SHP77 treated with DMSO at 0.1 percent for 48 hours (cell line): ENCODE measurements around the gene PRUNE1.

Experiments used
- DNase-seq: peaks from one replicate; lab custom pipeline; 2025; lab: John Stamatoyannopoulos, UW

PRUNE1 gene, protein sequence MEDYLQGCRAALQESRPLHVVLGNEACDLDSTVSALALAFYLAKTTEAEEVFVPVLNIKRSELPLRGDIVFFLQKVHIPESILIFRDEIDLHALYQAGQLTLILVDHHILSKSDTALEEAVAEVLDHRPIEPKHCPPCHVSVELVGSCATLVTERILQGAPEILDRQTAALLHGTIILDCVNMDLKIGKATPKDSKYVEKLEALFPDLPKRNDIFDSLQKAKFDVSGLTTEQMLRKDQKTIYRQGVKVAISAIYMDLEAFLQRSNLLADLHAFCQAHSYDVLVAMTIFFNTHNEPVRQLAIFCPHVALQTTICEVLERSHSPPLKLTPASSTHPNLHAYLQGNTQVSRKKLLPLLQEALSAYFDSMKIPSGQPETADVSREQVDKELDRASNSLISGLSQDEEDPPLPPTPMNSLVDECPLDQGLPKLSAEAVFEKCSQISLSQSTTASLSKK

DNA sequence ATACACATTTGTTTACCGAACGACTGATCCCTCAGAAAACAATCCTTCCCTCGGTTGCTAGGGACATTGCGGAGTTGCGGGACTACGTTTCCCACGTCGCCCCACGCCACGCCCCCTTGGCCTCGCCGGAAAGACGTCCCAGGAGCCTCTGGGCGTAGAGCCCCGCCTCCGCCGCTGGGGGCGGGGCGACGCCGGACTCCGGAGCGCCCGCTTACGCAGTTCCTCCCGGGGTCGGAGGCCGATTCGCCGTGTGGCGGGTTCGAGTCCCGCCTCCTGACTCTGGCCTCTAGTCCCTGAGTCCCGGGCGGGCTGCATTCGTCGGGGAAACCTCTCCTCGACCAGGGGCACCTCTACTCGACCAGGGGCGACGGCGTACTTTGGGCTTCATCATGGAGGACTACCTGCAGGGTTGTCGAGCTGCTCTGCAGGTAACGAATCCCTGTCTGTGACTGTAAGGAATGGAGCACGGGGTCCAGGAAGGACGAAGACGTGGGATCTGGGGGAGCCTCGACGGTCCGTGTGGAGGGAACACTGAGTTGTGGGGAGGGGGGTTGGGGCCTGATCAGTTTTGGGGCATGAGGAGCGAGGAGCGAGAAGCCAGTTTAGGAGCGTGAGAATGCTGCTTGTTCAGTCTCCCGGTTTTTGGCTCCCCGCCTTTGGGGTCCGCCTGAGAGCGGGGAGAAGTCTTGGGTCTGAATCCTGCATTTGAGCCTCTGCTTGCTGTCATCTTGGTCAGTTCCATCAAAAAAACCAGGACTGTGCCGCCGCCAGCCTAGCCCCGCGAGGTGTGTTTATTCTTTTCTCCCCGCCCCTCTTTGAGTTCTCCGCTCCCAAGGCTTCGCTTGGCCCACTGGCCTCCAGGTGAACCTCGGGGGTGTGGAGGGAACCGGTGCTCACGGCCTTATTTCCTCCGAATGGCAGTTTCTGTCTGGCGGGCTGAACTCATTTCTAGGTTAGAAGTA is at the start of gene PRUNE1:
TSS of gene PRUNE1 (plus strand) at position 206 of the 962 bp plus-strand sequence. CDS start at position 390, 184 bp downstream.
- peak; percentile 96 for DNase-seq

DNA sequence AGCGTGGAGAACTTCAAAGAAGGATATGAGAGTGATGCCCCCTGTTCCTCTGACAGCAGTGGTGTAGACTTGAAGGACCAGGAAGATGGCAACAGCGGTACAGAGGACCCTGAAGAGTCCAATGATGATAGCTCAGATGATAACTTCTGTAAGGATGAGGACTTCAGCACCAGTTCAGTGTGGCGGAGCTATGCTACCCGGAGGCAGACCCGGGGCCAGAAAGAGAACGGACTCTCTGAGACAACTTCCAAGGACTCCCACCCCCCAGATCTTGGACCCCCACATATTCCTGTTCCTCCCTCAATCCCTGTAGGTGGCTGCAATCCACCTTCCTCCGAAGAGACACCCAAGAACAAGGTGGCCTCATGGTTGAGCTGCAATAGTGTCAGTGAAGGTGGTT is 47.6 kb upstream of the PRUNE1 start:
- DNase-seq = no peak

DNA sequence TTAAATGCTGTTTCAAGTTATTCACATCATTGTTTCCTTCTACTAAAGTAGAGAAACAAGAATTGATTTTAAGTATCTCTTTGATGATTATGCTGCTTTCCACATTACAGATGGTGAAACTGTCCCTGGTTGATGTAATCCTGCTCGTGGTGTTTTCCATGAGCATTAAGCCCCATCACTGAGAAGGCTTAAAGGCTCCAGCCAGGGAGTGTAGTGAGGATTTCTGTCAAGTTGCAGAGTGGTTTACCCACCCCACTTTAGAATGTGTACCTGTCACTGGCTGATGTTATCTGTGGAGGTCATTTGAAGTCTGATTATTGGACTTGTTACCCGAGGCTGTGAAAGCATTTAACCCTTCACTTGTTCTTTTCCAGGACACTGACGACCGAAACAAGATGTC is 46.5 kb upstream of the PRUNE1 start:
- no peak for DNase-seq

DNA sequence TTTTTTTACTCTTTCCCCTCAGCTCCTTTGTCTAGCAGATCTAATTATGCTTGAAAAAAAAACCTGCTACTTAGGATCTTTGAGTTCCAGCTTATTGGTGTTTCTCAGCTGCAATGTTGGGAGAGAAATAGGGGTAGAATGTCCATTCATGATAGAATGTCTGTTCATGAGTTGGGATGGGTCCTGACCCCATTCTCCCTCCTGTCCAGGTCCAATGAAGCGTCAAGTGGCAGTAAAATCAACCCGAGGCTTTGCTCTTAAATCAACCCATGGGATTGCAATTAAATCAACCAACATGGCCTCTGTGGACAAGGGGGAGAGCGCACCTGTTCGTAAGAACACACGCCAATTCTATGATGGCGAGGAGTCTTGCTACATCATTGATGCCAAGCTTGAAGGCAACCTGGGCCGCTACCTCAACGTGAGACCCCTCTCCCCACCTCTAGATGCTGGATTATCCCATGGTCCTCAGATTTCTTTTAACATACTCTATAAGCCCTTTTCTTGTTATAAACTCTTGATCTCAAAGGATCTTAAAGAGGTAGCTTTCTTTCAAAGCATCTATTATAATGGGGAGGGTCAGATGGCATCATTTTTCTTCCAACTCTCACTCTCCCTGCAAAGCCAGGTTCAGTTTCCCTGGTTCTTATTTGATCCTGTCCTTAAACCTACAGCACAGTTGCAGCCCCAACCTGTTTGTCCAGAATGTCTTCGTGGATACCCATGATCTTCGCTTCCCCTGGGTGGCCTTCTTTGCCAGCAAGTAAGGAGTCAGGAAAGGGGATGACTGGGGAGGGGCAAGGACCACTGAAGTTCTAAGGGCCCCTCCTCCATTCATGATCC is 44.7 kb upstream of the PRUNE1 start:
- DNase-seq = no peak

DNA sequence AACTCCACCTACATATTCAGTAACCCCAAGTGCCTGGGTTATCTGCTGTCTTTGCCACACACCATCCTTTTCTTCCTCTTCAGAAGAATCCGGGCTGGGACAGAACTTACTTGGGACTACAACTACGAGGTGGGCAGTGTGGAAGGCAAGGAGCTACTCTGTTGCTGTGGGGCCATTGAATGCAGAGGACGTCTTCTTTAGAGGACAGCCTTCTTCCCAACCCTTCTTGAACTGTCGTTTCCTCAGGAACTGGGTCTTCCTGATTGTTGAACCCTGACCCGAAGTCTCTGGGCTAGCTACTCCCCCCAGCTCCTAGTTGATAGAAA is 44.1 kb upstream of the PRUNE1 start:
- no peak for DNase-seq

DNA sequence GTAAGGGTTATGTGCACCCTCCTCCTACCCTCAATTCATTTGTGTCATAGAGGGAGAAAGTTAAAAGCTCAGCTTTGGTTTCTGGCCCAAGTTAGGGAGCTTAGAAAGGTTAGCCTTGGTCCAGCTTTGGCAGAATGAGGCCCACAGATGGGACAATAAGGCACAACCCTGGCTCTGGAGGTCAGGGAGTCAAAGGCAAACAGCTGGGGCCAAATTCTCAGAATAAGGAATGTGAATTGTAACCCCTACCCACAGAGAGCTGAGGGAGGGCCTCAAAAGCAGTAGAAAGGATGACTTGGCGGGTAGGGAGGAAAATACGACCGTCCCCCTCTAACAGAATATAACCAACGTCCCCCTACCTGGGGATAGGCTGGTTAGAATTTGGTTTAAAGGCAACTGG is 42.6 kb upstream of the PRUNE1 start:
- DNase-seq = no peak

DNA sequence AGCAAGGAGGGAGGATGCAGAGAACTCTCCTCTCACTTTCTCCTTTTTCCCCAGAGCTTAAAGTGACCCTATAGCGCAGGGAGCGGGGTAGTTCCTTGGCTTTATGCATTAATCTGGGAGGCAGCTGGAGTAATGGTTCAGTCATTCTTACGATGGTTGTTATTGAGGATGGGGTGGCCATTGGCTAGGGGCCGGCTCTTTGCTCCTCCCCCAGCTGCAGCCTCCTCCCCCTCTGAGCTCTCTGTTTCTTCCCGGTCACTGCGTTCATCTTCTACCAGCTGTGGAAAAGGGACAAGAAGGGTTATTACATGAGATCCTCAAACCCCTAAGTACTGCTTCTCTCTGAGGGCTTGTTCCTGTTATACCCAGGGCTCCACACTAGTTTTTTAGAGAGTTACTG is 42.2 kb upstream of the PRUNE1 start:
- DNase-seq = no peak

DNA sequence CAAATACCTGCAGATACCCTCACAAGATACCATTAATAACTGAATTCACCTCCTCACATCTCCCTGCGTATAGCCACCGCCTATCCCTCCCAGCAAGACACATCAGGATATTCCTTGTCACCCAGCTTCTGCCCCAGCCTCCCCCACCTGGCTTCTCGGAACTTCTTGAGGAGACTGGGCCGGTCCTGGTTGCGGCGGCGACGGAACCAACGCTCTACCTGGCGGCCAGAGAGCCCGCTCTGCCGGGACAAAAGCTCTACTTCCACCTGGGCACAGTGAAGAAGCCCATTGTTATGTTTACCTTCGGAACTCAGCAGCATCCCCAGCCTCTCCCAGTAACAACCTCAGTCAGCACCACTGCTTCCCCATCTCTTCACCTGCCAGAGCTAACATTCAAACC is 40.3 kb upstream of the PRUNE1 start:
- DNase-seq = no peak

DNA sequence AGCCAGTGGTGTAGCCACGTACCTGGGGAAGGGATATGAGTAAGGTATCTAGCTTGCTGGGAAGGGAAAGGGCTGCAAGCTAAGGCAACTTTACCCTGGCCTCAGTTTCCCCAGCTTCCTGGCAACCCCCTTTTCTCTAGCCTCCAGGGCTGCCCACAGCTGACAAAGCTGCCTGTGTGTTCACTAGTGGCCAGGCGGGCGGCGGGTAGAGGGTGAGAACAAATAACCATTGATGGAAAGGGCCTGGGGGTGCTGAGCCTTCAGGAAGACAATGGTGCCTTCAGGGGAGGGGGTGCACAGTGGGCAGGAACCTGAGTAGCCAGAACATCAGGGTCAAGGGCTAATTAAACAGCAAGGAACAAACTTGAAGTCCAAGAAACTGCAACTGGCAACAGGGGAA is 39.8 kb upstream of the PRUNE1 start:
- DNase-seq = no peak

DNA sequence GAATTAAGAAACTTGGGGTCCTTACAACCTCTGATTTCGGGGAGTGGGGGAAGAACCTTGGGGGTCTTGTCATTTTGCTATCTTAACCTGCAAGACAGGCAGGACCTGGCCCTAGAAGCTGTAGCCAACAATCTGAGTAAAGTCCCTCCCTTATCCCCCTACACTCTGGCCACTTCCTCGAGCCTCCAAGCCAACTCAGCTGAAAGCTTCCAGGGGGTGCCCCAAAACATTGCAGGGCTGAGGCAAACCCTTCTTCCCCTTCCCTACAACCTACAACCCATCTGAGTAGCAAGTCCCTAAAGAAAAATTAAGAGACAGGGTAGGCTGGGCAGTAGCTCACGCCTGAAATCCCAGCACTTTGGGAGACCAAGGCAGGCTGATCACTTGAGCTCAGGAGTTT is 38.6 kb upstream of the PRUNE1 start:
- no peak for DNase-seq

DNA sequence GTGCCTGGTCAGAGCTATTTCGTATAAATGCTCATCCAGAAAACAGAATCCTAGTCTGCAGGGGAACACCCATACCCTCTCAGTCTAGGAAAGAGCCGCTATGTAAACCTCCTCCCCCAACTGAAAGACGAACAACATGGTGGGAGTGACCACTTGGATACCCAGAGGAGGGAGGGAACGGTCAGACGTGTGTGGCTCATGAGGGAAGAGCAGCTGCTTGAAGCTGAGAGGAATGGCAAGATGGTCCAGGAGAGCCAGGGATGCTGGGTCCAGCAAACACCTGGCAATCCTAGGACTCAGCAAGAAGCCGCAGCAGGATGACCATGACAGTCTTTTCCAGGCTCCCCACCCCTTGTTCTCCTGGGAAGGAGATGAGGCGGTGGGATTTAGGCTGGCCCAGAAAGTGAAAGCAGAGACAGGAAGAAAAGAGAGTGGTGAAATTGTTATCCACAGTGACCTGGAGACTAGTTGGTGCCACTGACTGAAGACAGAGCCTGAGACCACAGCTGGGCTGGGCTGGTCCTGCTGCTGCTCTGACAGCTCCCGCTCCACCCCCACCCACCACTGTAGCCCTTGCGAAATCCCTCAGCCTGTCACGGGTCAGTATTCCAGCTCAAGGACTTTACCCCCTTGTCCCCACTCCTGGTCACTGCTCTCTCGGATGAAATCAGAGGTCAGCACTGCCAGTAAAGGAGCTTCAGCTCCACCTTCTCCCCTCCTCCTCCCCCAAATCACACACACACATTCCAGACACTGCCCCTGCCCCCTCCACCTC is 37.3 kb upstream of the PRUNE1 start:
- DNase-seq = no peak

DNA sequence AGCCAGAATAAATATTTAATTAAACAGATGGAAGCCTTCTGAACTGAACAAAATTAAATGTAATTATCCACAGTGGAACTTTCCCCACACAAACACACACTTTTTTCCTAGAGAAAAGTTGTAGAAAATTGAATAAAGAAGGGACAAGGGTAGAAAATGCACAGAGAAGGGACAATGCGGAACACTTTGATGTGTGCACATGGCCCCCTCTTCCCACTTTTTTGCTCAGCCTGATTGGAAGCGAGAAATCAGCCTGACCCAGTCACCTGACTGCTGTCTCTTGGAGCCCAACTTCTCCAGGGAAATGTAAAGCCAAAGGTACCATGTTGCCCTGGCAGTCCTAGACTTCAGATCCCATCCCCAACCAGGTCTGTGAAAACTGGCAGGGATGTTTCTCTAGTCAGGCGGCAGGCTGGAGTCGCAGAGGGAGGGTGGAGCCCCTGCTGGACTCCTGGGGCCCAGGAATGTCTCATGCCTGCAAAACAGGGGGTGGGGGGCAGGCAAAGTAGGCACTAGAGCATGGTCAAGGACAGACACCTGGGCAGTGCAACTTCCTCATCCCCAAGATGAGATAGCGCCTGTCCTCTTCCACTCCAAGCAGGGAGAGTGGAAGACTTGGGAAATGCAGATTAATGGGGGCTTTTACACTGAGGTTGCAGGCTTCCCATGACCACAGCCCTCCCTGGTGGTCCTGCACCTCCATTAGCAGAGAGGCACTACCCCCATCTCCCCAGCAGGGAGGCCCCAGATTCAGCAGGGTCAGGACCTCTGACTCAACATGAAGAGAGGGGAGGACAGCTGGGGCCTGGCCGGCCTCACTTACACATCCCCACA is 36.4 kb upstream of the PRUNE1 start:
- no peak for DNase-seq

DNA sequence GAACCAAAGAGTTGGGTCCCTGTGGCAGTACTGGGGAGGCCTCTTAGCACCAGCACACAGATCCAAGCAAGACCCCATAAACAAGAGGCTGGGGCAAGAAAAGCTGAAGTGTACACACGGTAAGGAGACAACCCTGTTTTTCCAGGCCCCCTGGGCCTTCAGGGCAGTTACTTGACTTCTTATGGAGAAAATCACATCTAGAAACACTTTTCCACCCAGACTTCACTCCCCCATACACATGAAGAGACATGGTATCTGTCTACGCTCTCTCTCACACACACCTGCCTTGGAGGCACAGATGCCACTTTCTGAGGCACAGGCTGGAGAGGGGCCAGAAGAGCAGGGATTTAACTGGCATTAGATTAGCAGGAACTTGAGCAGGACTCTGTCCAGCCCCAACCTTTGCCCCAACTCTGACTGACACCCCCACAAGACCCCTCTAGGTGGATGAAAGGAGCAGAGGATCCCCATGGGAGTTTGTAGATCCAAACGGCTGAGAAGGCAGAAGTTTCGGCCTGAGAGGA is 35.8 kb upstream of the PRUNE1 start:
- no peak for DNase-seq

DNA sequence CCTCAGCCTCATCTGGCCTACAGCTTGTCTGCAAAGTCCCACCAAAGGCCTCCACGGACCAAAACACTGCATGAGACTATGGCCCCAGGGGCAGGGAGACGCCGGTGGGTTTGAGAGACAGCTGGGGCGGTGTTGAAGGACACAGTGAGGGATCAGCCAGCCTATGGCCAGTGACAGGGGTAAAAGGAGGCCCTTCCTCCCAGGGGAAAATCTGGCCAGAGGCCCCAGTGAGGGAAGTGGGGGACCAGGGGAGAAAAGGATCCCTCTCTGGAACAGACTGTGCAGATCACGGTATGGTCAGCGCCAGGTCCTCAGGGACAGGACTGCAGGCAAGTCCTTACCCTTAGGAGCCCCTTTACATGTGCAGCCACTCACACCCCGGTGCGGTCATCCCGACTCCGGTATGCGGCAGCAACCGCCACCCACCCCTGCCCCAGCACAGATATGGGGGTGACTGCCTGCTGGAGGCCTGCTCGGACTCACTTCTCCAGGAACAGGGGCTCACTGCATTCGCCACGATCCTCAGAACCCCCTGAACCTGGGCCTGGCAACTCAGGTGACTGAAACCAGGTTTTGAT is 34.9 kb upstream of the PRUNE1 start:
- DNase-seq = no peak

DNA sequence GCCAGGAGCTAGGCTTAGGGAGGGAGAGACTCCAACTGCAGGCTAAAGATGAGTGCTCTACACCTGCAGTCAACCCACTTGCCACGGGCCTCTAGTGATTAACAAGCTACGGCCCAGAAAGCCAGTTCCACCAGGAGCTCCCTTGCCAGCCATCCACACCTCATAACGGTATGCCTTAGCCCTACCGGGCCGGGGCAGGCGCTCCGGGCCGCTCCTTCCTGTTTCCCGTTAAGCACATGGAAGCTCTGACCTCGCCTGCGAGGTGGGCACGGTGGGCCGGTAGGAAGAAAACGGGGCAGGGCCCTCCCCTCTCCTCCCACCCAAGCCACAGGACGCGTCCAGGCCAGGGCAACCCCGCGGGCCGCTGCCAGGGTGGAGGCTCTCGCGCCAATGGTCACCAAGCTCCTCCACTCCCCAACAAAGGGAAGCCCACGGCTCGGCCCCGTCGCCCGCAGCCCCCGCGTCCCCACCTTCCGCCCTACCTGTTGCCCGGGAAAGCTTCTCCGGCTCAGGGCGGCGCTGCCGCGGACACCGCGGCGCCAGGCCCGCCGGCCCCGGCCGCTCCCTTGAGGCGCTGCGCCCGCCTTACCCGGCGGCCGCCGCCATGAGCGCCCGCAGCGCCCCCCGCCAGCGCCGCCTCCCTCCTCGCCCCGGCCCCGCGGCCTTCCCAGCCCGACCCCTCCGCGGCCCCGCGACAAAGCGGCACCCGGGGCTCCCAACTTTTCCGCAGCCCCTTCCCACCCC is 34.2 kb upstream of the PRUNE1 start:
- peak; percentile 28 for DNase-seq

DNA sequence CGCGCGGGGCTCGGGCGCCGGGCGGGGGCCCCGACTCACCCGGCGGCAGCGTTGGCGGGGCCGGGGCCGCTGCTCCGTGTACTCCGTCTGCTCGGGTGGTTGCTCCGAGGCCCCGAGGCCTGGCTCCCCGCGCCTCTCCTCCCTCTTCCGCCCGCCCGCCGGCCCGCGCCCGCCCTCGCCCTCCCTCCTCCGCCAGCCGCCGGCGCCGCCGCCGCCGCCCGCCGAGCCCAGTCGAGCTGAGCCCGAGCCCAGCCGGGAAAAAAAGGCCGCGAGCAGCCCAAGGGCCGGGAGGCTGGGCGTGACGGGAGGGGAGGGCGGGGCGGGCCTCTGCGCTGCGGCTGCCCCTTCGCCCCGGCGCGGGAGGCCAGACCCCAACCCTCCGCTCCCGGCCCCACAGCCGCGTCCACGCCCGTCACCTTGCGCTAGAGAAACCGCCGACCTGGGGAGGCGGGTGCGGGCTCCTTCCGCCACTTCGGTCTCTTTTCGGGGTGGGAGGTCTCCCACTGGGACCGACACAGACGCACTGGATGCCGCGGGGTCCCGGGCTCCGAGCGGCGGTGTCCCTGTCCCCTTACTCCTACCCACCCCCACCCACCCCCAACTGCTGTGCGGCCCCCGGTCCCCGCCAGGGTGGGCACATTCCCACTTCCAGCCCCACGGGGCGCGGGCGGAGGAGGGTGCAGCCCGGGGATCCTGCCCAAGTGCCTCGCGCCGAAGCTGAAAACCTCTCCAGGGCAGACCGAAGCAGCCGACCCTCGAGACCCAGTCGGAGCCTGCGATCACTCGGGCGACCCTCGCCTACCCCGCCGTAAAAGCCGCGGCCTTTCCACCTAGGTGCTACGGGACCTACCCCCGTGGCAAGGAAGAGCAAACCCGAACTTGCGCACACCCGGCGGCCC is 33.4 kb upstream of the PRUNE1 start, which contains the start of gene CERS2:
TSS of gene CERS2 (minus strand) at position 256 of the 899 bp plus-strand sequence. CDS start 5,745 bp downstream, outside the sequence.
- DNase-seq = peak; percentile 39

DNA sequence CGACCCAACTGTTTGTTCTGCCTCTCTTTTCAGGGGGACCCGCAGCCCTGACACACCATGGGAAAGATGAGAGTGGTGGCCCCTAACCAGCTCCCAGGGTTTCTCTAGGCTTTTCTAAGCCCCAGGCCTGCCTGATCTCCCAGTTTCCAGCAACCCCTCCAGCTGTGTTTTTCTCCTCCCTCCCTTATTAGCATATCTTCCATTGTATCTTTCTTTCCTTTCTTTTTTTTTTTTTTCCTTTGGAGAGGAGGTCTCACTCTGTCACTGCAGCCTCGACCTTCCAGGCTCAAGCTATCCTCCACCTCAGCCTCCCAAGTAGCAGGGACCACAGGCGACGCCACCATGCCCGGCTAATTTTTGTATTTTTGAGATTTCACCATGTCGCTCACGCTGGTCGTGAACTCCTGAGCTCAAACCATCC is 31.8 kb upstream of the PRUNE1 start:
- DNase-seq = no peak
